HG03457 (cell line): ENCODE data around the gene FNIP2.
A peak's percentile ranks its signal among the peaks of the same experiment; 100 is the strongest.

Source experiments
- ATAC-seq: cut with Tn5 transposase; IDR thresholded peaks from one replicate; pipeline ENCODE4 v1.9.1; 2021; ENCODE audit warnings: moderate number of reproducible peaks; ENCODE audit not compliant: unreplicated experiment

Gene FNIP2

GRCh38 chr4:158835226-158836001 is 66.6 kb downstream of the FNIP2 start:
- no peak for ATAC-seq

DNA sequence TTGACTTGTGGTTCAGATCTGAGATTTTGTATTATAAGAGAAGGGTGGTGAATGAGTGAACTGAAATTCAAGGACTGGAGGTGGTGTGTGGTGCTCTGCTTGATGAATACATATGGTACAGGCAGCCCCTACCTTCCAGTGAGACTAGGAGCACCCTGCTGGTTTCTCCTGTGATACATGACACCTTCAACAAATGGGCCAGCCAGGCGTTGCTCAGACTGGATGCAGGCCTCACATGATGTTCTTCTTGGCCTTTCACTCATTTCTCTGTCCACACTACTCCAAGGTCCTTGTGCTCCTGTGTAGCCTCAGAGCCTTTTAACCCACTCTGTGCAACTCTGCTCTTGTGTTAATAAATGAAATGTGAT is 67.2 kb downstream of the FNIP2 start:
- ATAC-seq, result no peak

- ATAC-seq, result no peak
These were observed 68.1 kb downstream of the FNIP2 start for GRCh38 chr4:158836828-158837449.

GRCh38 chr4:158837527-158838141 is 68.8 kb downstream of the FNIP2 start:
- ATAC-seq, result no peak

DNA sequence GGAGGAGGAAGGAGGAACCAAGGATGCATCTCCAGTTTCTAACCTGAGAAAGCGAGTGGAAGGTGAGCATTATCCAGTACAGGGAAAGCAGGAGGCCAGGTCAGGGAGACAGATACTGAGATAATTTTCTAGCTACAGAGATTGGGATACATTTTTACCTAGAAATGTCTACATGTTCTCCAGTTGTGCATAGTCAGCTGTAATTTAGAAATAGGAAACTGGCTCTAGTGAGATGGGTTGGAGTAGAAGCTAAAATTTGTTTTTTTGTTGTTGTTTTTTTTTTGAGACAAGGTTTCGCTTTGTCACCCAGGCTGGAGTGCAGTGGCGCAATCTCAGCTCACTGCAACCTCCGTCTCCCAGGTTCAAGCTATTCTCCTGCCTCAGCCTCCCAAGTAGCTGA is 71.3 kb downstream of the FNIP2 start:
- ATAC-seq, result no peak

GRCh38 chr4:158841540-158841939 is 72.7 kb downstream of the FNIP2 start:
- ATAC-seq, result no peak

GRCh38 chr4:158845311-158846041 is 76.7 kb downstream of the FNIP2 start:
- ATAC-seq, result no peak

- no peak for ATAC-seq
These were observed 78.7 kb downstream of the FNIP2 start for GRCh38 chr4:158847535-158847934.

GRCh38 chr4:158849681-158850080 is 80.9 kb downstream of the FNIP2 start:
- no peak for ATAC-seq

GRCh38 chr4:158850371-158850770 is 81.5 kb downstream of the FNIP2 start:
- no peak for ATAC-seq

DNA sequence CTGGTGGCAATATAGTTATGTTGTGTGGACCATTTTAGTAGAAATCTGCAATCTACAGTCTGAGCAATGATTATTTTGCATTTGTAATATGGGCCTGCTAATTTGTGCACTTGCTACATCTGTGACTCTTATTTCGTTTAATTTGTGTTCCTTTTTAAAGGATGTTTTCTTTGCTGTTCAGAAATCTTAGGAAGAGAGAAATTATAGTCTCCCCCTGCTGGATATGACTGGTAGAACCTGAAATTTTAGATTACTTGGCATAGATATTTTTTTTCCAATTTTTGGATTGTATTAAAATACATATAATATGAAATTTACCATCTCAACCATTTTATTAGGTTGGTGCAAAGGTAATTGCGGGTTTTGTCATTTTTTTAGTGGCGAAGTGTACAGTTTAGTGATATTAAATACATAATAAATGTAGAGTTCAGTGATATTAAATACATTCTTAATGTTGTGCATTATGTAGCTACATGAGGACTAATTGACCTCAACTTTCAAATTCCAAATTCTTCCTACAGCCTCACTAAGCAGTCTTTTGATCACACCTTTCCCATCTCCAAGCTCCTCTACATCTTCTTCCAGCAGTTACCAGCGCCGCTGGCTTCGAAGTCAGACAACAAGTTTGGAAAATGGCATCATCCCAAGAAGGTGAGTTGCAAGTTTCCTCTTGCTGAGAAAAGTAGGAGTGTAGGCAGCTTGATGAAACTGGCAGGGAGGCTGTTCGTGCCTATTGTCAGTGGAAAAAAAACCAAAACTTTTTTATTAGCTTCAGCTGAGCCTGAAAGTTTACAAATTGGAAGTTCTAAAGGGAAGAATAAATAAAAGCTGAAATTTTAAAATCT is 82.2 kb downstream of the FNIP2 start:
- ATAC-seq, result no peak

- ATAC-seq, result no peak
These were observed 85.4 kb downstream of the FNIP2 start for GRCh38 chr4:158854236-158854635.

DNA sequence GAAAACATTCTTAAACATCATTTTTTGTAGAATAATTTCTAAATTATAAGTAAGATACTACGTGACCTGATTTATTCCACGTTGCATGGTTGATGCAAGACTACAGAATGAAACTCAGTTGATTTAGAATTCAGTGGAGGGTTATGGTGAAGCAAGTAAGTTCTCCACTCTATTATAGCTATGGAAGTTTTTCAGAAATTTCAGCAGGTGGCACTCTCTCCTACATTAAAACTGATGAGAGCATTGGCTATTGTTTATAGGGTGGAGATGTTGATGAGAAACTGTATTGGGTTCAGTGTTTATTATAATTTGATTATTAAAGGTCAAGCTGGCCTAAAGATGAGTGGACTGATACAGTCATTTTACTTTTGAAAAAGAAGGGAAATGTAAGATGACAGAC is 88.0 kb downstream of the FNIP2 start:
- ATAC-seq, result peak; percentile 49

DNA sequence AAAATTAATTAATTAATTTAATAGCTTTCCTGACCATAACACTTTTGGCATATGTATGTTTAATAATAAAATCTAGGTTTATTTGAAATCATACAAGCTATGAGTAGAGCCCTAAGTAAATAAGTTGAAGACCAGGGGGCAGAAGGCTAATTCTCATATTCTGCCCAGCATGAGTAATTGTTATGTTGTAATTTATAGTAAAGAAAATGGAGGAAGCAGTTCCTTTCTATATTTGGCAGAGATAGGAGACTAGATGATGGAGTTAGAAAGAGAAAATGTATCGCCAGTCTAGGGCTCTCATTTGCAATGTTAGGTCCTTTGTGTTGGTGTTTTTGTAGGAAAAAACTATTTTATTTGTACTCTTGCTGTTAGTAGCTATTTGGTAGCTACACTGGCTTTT is 89.1 kb downstream of the FNIP2 start:
- ATAC-seq, result no peak

- no peak for ATAC-seq
These were observed 89.8 kb downstream of the FNIP2 start for GRCh38 chr4:158858410-158859199.

- no peak for ATAC-seq
These were observed 90.8 kb downstream of the FNIP2 start for GRCh38 chr4:158859661-158860060.

DNA sequence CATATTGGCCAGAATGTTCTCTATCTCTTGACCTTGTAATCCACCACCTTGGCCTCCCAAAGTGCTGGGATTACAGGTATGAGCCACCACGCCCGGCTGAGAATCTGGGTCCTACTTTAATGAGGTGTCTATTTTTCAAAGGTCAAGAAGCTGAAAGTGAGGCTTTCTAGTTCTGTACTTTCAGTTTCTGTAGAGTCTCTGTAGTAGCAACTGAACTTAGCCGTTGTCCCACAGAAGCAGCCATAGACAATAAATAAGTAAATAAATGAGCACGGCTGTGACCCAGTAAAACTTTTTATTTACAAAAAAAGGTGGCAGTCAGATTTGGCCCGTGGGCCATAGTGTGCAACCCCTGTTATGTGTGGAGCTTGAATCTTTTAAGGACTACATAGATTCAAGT is 92.0 kb downstream of the FNIP2 start:
- no peak for ATAC-seq

- ATAC-seq, result no peak
These were observed 92.5 kb downstream of the FNIP2 start for GRCh38 chr4:158861281-158861680.

GRCh38 chr4:158861766-158862165 is 92.9 kb downstream of the FNIP2 start:
- ATAC-seq, result no peak

- no peak for ATAC-seq
These were observed 94.5 kb downstream of the FNIP2 start for GRCh38 chr4:158863296-158863695.
